ENCODE measurements around the gene DAGLA.

- TF ChIP-seq CTCF (IDR thresholded peaks at IDR 0.05) (no peak), EP300 (IDR thresholded peaks at IDR 0.05) (no peak), POLR2A (IDR thresholded peaks at IDR 0.05) (no peak)
These were observed 91.8 kb downstream of the DAGLA start for GRCh38 chr11:61771985-61772455.

All from tibial nerve (tissue), 4 donors.